Astrocyte of the cerebellum (primary cell): ENCODE data around the gene CDK8.
"Not testable (repeated sequence)": the region's sequence is repeated elsewhere in the genome, so short reads cannot be mapped to it uniquely, and the experiment has no call there.

Experiments used
- DNase-seq: peaks from one replicate; pipeline ENCODE4 v3.0.0-alpha.2; 2011; ENCODE audit warnings: low read depth
- H3K4me3 ChIP-seq: 2 replicates; pipeline ENCODE4 v1.5.1; 2011; ENCODE audit warnings: mild to moderate bottlenecking, low read depth, low read length, moderate library complexity
- in situ Hi-C: cut with HindIII; loops from 2 replicates; pipeline ENCODE4 v1.10.0; 2017; ENCODE audit warnings: low sequenced_read_pairs
- TF ChIP-seq, protein P1 (sequence below): IDR thresholded peaks from 2 replicates; pipeline ENCODE4 v1.5.1; 2012; ENCODE audit warnings: low read length, low read depth, moderate library complexity, mild to moderate bottlenecking; ENCODE audit errors: missing control alignments

Gene CDK8

DNA sequence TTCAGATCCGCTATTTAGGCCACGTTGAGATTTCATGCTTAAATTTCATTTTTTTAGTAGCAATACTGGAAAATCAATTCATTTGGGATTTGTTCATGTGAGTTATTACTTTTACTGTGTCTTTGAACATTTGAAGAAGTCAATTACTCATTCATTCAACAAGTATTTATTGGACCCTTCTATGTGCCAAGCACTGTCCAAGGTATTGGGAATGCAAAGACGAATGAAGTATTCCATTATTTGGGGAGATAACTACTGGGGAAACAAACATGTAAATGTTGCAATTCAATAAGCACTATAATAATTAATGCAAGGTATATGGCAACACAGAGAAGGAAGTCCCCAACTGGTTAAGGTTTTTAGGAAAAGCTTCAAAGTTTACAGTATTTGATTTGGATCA, 5.7 kb downstream of the CDK8 start:
- DNase-seq, result no peak
- no peak overlapping the region for H3K4me3 ChIP-seq
- TF ChIP-seq, protein P1, sequence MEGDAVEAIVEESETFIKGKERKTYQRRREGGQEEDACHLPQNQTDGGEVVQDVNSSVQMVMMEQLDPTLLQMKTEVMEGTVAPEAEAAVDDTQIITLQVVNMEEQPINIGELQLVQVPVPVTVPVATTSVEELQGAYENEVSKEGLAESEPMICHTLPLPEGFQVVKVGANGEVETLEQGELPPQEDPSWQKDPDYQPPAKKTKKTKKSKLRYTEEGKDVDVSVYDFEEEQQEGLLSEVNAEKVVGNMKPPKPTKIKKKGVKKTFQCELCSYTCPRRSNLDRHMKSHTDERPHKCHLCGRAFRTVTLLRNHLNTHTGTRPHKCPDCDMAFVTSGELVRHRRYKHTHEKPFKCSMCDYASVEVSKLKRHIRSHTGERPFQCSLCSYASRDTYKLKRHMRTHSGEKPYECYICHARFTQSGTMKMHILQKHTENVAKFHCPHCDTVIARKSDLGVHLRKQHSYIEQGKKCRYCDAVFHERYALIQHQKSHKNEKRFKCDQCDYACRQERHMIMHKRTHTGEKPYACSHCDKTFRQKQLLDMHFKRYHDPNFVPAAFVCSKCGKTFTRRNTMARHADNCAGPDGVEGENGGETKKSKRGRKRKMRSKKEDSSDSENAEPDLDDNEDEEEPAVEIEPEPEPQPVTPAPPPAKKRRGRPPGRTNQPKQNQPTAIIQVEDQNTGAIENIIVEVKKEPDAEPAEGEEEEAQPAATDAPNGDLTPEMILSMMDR, result no peak
- in situ Hi-C loops, result no loop called here

DNA sequence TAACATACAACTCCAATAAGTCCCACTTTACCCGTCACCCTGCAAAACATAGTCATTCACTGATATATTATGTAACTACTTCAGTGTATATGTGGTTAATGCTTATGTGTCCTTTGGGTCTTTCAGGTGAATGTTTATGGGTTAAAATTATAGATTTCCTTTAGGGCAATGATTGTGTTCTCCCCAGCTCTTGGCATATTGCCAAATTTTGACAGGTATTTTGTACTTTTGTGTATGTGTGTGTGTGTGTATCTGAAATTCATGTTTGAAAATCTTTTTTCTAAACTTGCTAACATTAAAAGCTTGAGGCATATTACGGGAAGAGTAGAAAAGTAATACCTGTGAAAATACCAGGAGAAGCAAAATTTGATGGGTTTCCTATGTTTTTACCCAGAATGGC, 8.2 kb downstream of the CDK8 start:
- in situ Hi-C loops, result no loop called here
- no peak for DNase-seq
- H3K4me3 ChIP-seq, result no peak overlapping the region
- TF ChIP-seq, protein P1, result no peak

DNA sequence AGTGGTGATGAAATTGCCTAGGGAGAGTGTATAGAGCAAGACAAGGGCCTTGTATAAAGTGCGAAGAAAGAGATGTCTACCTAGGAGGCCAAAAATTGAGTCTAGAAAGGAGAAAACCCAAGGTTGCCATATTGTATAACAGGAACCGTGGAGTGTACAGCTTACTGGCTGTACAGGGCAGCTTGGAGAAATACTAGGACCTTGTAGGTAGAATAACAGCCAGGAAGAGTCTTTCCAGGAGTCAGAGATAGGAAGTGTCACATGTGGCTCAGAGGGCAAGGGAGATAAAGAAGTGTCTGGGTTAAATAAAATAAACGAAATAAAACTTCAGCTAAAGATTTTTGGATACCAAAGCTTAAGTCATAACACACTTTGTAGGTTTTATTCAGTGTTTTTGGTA, 12.4 kb downstream of the CDK8 start:
- no peak for DNase-seq
- TF ChIP-seq, protein P1, result no peak
- no peak overlapping the region for H3K4me3 ChIP-seq
- in situ Hi-C loops, result no loop called here

DNA sequence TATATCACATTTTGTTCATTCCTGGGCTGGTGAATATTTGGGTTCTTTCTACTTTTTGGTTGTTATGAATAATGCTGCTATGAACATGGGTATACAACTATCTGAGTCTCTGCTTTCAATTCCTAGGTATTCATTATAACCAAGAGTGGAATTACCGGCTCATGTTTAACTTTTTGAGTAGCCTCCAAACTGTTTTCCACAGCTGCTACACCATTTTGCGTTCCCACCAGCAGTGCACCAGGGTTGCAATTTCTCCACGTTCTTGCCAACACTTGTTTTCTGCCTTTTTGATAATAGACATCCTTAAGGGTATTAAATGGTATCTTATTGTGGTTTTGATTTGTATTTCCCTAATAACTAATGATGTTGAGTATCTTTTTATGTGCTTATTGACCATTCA, 16.8 kb downstream of the CDK8 start:
- TF ChIP-seq, protein P1, result no peak
- H3K4me3 ChIP-seq, result no peak overlapping the region
- no peak for DNase-seq
- in situ Hi-C loops, result no loop called here

DNA sequence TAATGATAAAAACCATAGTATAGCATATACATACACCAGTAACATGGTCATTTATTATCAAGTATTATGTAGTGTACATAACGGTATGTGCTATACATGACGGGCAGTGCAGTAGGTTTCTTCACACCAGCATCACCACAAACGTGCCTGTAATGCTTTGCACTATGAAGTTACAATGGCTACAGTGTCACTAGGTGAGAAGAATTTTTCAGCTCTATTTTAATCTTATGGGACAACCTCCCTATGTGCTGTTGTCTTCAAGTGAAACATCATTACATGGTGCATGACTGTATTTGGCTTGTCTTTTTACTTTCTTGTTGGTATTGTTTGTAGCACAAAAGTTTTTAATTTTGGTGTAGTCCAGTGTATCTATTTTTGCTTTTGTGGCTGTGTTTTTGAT, 18.7 kb downstream of the CDK8 start:
- no peak overlapping the region for H3K4me3 ChIP-seq
- in situ Hi-C loops, result no loop called here
- DNase-seq, result no peak
- TF ChIP-seq, protein P1, result no peak

DNA sequence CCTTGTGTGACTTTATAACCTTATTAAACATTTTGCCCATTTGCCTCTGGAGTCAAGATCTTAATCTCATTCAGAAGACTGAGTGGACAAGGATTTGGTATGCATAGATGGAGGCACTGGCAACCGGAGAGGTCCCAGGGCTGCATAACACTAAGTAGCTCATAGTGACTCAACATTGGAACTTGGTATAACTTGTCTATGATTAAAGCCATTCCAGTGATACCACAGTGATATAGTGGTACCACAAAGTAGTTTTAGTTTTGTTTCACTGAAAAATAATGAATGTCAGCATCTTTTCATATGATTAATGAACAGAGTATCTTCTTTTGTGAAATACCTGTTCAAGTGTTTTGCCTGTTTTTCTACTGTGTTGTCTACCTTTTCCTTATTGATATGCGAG, 26.4 kb downstream of the CDK8 start:
- in situ Hi-C loops, result no loop called here
- H3K4me3 ChIP-seq, result no peak overlapping the region
- TF ChIP-seq, protein P1, result no peak
- no peak for DNase-seq

DNA sequence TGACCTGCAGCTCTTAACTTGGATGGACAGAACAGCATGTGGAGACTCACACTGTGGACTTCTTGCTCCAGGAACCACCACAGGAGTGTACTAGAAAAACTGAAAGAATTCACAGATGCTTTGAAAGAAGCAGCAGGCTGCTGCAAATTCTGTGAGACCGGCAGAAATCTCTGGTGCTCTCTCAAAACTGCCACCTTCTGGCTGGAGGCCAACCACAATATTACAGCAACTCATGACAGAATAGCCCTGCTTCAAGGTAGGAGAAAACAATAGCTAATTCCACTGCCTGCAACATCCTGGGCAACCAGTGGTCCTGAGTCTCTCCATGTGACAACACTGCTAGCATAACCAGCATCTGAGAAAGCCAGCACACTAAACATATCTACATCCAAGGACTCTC, 26.9 kb downstream of the CDK8 start:
- DNase-seq, result no peak
- in situ Hi-C loops, result no loop called here
- TF ChIP-seq, protein P1, result no peak
- no peak overlapping the region for H3K4me3 ChIP-seq

DNA sequence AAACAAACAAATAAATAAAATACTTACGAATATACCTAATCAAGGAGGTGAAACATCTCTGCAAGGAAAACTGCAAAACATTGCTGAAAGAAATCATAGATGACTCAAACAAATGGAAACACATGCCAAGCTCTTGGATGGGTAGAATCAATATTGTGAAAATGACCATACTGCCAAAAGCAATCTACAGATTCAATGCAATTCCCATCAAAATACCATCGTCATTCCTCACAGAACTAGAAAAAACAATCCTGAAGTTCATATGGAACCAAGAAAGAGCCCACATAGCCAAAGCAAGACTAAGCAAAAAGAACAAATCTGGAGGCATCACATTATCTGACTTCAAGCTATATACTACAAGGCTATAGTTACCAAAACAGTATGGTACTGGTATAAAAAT, 32.0 kb downstream of the CDK8 start:
- DNase-seq, in situ Hi-C loops, H3K4me3 ChIP-seq: not testable (repeated sequence)

DNA sequence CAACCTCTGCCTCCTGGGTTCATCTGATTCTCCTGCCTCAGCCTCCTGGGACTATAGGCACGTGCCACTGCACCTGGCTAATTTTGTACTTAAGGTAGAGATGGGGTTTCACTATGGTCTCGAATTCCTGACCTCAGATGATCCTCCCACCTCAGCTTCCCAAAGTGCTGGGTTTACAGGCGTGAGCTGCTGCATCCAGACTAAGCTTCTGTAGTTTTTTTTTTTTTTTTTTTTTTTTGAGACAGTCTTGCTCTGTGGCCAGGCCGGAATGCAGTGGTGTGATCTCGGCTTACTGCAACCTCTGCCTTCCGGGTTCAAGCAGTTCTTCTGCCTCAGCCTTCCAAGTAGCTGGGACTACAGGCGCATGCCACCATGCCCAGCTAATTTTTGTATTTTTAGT, 34.9 kb downstream of the CDK8 start:
- DNase-seq, in situ Hi-C loops, H3K4me3 ChIP-seq: not testable (repeated sequence)
